NCI-H2196 treated with DMSO at 0.1 percent for 48 hours (cell line): Measurements from ENCODE around the gene SHISAL1.
"Not testable (repeated sequence)": the region's sequence is repeated elsewhere in the genome, so short reads cannot be mapped to it uniquely, and the experiment has no call there.

Experiments used
- DNase-seq: peaks from one replicate; lab custom pipeline; 2025; ENCODE audit not compliant: unreplicated experiment; lab: John Stamatoyannopoulos, UW

Gene SHISAL1

GRCh38 chr22:44244265-44244822 is 68.4 kb downstream of the SHISAL1 start:
- DNase-seq = no peak

- no peak for DNase-seq
These were observed 69.0 kb downstream of the SHISAL1 start for GRCh38 chr22:44243761-44244160.

GRCh38 chr22:44242946-44243724 is 69.6 kb downstream of the SHISAL1 start:
- no peak for DNase-seq

- not testable (repeated sequence) for DNase-seq
These were observed 71.6 kb downstream of the SHISAL1 start for GRCh38 chr22:44241121-44241520.

GRCh38 chr22:44237290-44237689 is 75.5 kb downstream of the SHISAL1 start:
- DNase-seq = no peak

GRCh38 chr22:44234372-44234771 is 78.4 kb downstream of the SHISAL1 start:
- not testable (repeated sequence) for DNase-seq

- DNase-seq = no peak
These were observed 81.5 kb downstream of the SHISAL1 start for GRCh38 chr22:44231233-44231632.

- DNase-seq = no peak
These were observed 82.9 kb downstream of the SHISAL1 start for GRCh38 chr22:44229809-44230208.

GRCh38 chr22:44229331-44229730 is 83.4 kb downstream of the SHISAL1 start:
- no peak for DNase-seq

GRCh38 chr22:44225812-44226211 is 86.9 kb downstream of the SHISAL1 start:
- DNase-seq = no peak

- no peak for DNase-seq
These were observed 87.6 kb downstream of the SHISAL1 start for GRCh38 chr22:44225091-44225689.

- DNase-seq = no peak
These were observed 88.6 kb downstream of the SHISAL1 start for GRCh38 chr22:44224166-44224565.

- no peak for DNase-seq
These were observed 90.9 kb downstream of the SHISAL1 start for GRCh38 chr22:44221710-44222475.

GRCh38 chr22:44220727-44221680 is 91.7 kb downstream of the SHISAL1 start:
- no peak for DNase-seq

- DNase-seq = no peak
These were observed 93.5 kb downstream of the SHISAL1 start for GRCh38 chr22:44219101-44219870.

GRCh38 chr22:44218071-44218470 is 94.7 kb downstream of the SHISAL1 start:
- no peak for DNase-seq

- no peak for DNase-seq
These were observed 95.4 kb downstream of the SHISAL1 start for GRCh38 chr22:44217346-44217745.

GRCh38 chr22:44215287-44215686 is 97.5 kb downstream of the SHISAL1 start:
- DNase-seq = no peak

- DNase-seq = no peak
These were observed 98.0 kb downstream of the SHISAL1 start for GRCh38 chr22:44214764-44215163.

GRCh38 chr22:44214187-44214586 is 98.6 kb downstream of the SHISAL1 start:
- DNase-seq = no peak
